Activated CD8-positive, alpha-beta T cell treated with anti-CD3 and anti-CD28 coated beads for 36 hours (primary cell): ENCODE measurements around the gene CARHSP1. TPM values are rescaled to one million over a fixed set of nuclear protein-coding genes. Genes with fewer than 3 reads are reported as not detected.

Source experiments
- ATAC-seq: fragments of 200-7000 bp; cut with Tn5 transposase; one replicate; pipeline ENCODE4 v1.10.0; 2021; ENCODE audit warnings: mild to moderate bottlenecking, moderate library complexity
- CTCF ChIA-PET: fragments of 350-600 bp; sonication (Branson Sonifier 250); formaldehyde crosslinking; loops from one replicate; lab custom pipeline; 2021; ENCODE audit warnings: antibody characterized with exemption; lab: Charles Lee
- POLR2A ChIA-PET: fragments of 350-600 bp; sonication (Branson Sonifier 250); formaldehyde crosslinking; loops from one replicate; lab custom pipeline; 2021; ENCODE audit warnings: antibody characterized with exemption; lab: Charles Lee
- DNase-seq: peaks from one replicate; pipeline ENCODE4 v3.0.0-alpha.2; 2020
- H3K27ac Mint-ChIP-seq: one replicate; pipeline ENCODE4 v1.8.0; 2021; ENCODE audit warnings: mild to moderate bottlenecking, mixed read lengths
- H3K27me3 Mint-ChIP-seq: one replicate; pipeline ENCODE4 v1.8.0; 2021; ENCODE audit warnings: mixed read lengths
- H3K36me3 Mint-ChIP-seq: one replicate; pipeline ENCODE4 v1.8.0; 2021; ENCODE audit warnings: low read depth, mixed read lengths
- H3K4me1 Mint-ChIP-seq: one replicate; pipeline ENCODE4 v1.8.0; 2021; ENCODE audit warnings: low read depth, mixed read lengths
- H3K4me3 Mint-ChIP-seq: one replicate; pipeline ENCODE4 v1.8.0; 2021; ENCODE audit warnings: mild to moderate bottlenecking, moderate library complexity, mixed read lengths
- H3K9me3 Mint-ChIP-seq: one replicate; pipeline ENCODE4 v1.8.0; 2021; ENCODE audit warnings: mixed read lengths
- intact Hi-C: fragments of 100-400 bp; cut with micrococcal nuclease; formaldehyde crosslinking; loops from one replicate; pipeline ENCODE4 v1.10.0; 2022
- total RNA-seq, 2 experiments: library from RNA; stranded (reverse); gene quantifications; one replicate each; pipeline ENCODE4 v1.2.3, GENCODE V29; 2021
- TF ChIP-seq, protein P1 (sequence below): fragments of 200-600 bp; IDR thresholded peaks from one replicate; pipeline ENCODE4 v1.8.0; 2022; ENCODE audit warnings: antibody characterized with exemption, mild to moderate bottlenecking

The CARHSP1 gene
- total RNA-seq, 2 experiments from 2014 or later = 63.9 to 72.6 TPM

DNA sequence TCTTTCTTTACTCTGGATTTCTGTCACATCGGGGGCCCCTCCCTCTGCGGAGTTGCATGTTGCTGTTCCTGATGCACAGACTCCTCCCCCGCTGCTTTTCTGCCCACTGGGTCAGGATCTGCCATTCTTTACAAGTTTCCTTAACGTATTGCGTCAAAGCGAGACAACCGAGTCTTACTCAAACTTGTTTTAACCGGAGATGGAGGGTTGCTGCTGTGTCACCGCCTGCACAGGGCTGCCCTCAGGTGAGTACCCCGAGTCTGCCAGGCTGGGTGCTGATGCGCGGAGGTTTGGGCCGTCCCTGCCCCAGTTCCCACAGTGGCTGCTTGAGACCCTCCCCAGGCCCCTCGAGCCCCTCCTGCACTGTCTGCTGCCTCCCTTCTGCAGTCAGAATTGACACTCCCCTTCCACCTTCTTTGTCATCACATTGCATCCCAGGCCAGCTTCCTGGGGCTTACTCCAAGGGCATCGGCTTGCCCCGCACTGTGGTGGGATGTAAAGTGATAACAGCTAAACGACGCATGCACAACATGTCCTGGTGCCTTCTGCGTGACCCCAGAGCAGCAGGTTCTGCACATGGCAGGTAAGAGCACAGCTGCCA is 19.3 kb downstream of the CARHSP1 start:
- H3K9me3 Mint-ChIP-seq = no peaks in the 10 kb centered on the region
- POLR2A ChIA-PET = interaction anchor here (0.8 to 9.0 kb wide), 3 partner anchors 11 to 198 kb away, joined by 3 to 99 read pairs (median 3); partner anchors contain the start of gene CARHSP1
- H3K4me1 Mint-ChIP-seq = peaks cover 17% of the 10 kb centered on the region
- TF ChIP-seq, protein P1, sequence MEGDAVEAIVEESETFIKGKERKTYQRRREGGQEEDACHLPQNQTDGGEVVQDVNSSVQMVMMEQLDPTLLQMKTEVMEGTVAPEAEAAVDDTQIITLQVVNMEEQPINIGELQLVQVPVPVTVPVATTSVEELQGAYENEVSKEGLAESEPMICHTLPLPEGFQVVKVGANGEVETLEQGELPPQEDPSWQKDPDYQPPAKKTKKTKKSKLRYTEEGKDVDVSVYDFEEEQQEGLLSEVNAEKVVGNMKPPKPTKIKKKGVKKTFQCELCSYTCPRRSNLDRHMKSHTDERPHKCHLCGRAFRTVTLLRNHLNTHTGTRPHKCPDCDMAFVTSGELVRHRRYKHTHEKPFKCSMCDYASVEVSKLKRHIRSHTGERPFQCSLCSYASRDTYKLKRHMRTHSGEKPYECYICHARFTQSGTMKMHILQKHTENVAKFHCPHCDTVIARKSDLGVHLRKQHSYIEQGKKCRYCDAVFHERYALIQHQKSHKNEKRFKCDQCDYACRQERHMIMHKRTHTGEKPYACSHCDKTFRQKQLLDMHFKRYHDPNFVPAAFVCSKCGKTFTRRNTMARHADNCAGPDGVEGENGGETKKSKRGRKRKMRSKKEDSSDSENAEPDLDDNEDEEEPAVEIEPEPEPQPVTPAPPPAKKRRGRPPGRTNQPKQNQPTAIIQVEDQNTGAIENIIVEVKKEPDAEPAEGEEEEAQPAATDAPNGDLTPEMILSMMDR = no peak
- ATAC-seq (no peak), DNase-seq (no peak)
- no peak overlapping the region for H3K27ac Mint-ChIP-seq
- peaks cover 41% of the 10 kb centered on the region for H3K36me3 Mint-ChIP-seq
- CTCF ChIA-PET = interaction anchor here (2.1 kb wide), 1 partner anchor 31 kb away, joined by 5 read pairs; no protein-coding TSS in a partner anchor
- no peak overlapping the region for H3K4me3 Mint-ChIP-seq
- H3K27me3 Mint-ChIP-seq = no peaks in the 10 kb centered on the region
- intact Hi-C loops = no loop called here

DNA sequence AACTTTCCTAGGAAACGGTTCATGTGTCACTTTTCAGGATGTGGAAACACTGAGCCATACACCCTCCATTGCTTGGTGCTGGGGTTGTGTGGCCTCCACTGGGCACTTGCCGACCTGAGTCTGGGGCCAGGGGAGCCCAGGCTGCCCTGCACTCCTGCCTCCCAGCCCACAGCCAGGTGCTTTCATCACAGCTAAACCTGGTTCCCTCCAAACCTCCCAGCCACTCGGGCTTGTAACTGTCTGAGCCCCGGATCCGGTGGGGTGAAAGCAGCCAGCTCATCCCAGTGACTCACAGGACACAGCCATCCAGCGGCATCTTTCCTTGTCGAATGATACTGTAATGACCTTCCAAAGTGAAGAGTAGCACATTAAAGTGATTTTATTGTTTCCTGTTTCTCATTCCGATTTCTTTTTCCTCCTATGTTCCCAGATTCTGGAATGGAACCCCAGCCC is 19.8 kb downstream of the CARHSP1 start:
- TF ChIP-seq, protein P1 = no peak
- Mint-ChIP-seq H3K27ac (no peak overlapping the region), H3K36me3 (peaks cover 41% of the 10 kb centered on the region), H3K27me3 (no peaks in the 10 kb centered on the region), H3K4me1 (peaks cover 17% of the 10 kb centered on the region), H3K4me3 (no peak overlapping the region), H3K9me3 (no peaks in the 10 kb centered on the region)
- ATAC-seq (no peak), DNase-seq (no peak)
- ChIA-PET CTCF (no interaction called here), POLR2A (interaction anchor here (9.0 kb wide), 1 partner anchor 17 kb away, joined by 99 read pairs; the partner anchor contains the start of gene CARHSP1)
- intact Hi-C loops = no loop called here

DNA sequence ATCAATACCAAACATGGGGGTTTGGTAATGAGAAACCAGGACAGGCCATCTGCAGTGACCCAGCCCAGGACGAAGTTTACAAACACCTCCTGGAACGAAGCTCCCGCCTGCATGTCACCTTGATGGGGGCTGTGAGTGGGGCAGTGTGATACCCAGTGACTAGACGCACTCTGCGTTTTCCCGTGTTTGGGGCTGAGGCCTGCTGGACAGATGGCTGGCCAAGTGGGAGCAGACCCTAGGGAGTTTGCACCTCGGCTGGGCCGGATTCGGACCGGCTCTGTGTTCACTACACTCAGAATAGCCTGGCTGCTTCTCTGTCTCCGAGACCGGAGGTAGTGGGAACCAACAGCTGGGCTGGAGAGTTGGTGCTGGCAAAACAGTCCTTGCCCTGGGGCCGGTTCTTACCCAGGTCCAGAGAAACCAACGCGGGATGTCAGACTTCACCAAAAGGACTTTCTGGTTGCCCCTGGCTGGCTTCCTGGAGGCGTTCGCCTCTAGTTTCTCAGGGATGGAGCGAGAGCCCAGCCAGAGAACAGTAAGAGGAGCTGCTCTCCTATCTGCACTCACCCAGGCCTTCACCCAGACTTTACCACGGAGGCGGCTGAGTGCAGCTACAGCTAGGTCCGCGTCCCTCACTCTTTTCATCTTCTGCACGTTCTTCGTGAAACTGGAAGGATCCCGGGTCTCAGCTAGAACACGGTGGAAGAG is 20.4 kb downstream of the CARHSP1 start:
- H3K27ac Mint-ChIP-seq = no peak overlapping the region

DNA sequence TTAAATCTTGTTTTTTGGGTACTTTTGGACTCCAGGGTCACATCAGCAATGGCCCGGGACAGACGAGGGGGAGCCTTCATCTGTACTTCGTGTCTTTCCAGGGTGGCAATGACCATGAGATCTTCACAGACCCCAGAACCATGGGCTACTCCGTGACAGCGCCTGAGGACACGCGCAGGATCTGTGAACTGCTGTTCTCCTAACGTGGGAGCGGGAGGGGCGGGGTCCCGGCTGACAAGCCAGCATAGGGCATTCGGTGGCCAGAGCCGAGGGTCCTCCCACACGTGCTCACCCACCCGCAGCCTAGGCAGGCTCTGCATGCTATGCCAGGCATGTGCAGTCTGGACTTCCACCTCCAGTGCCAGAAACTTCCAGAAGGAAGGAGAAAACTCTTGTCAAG is 21.2 kb downstream of the CARHSP1 start:
- ChIA-PET POLR2A (no interaction called here), CTCF (no interaction called here)
- peaks cover 9% of the 10 kb centered on the region for H3K4me1 Mint-ChIP-seq
- H3K9me3 Mint-ChIP-seq = no peaks in the 10 kb centered on the region
- H3K36me3 Mint-ChIP-seq = peaks cover 33% of the 10 kb centered on the region
- TF ChIP-seq, protein P1 = no peak
- H3K27me3 Mint-ChIP-seq = no peaks in the 10 kb centered on the region
- intact Hi-C loops = no loop called here
- no peak overlapping the region for H3K27ac Mint-ChIP-seq
- DNase-seq (no peak), ATAC-seq (no peak)
- no peak overlapping the region for H3K4me3 Mint-ChIP-seq

More for the DNA sequence above, 20.4 kb downstream of the CARHSP1 start:
- Mint-ChIP-seq H3K36me3 (peaks cover 39% of the 10 kb centered on the region), H3K4me1 (peaks cover 12% of the 10 kb centered on the region), H3K27me3 (no peaks in the 10 kb centered on the region), H3K4me3 (no peak overlapping the region), H3K9me3 (no peaks in the 10 kb centered on the region)
- POLR2A ChIA-PET = interaction anchor here (9.0 kb wide), 1 partner anchor 18 kb away, joined by 99 read pairs; the partner anchor contains the start of gene CARHSP1
- intact Hi-C loops = no loop called here
- DNase-seq (no peak), ATAC-seq (no peak)
- CTCF ChIA-PET = no interaction called here
- TF ChIP-seq, protein P1 = no peak

DNA sequence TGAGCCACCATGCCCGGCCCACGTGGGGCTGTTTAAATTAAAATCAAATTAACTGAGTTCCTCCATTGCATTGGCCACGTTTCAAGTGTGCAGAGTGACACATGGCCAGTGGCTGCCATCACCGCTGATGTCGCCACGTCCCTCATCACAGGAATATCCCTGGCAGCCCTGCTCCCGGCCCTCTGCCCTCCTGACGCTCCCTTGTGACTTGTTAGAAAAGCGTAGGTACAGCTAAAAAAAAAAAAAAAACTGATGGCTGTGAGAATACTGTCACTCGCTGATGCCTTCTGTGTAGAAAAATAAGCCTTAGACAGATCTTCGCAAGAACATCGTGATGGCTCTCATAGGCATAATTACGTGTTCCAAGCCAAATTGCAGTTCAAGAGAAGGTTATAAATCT is 21.7 kb downstream of the CARHSP1 start:
- intact Hi-C loops = no loop called here
- no peak overlapping the region for H3K27ac Mint-ChIP-seq
- CTCF ChIA-PET = no interaction called here

More for the DNA sequence above, 21.7 kb downstream of the CARHSP1 start:
- DNase-seq (no peak), ATAC-seq (no peak)
- Mint-ChIP-seq H3K27me3 (no peaks in the 10 kb centered on the region), H3K36me3 (peaks cover 33% of the 10 kb centered on the region), H3K4me1 (peaks cover 8% of the 10 kb centered on the region), H3K4me3 (no peak overlapping the region), H3K9me3 (no peaks in the 10 kb centered on the region)
- POLR2A ChIA-PET = interaction anchor here (0.6 to 1.1 kb wide), 3 partner anchors 18 to 1920 kb away, joined by 3 read pairs; no protein-coding TSS in a partner anchor
- TF ChIP-seq, protein P1 = no peak
